ENCODE measurements around the gene ABLIM3. TPM values are rescaled to one million over a fixed set of nuclear protein-coding genes. Genes with fewer than 3 reads are reported as not detected.

Gene ABLIM3
- total and polyA plus RNA-seq, 7 donors, result 18.7 to 54.5 (median 35.0) TPM

DNA sequence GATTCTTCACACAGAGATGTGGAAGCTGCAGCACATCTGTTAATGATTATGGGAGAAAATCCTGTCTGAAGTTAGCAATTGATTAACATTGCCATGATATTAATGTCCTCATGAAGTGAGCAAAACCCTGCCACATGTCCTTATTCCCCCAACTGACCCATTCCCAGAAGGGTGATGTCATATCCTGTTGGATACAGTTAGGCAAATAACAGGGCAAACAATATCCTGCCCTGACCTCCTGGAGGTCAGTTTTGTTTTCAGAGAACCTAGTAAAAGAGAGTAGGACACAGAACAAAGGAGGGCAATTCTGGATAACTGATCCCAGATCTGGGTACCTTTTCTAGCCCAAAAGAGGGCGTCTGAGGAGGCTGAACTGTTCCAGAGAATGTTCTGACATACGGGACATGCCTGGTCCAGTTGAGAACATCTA is 11.0 kb downstream of the ABLIM3 start:
- DNase-seq (no peak), ATAC-seq (no peak)
- Histone ChIP-seq H3K4me1 (peaks cover 69% of the 10 kb centered on the region), H3K36me3 (ENCODE audit: insufficient read depth in 1 of 2, low read depth in 1 of 2) (peaks cover 0 to 4% of the 10 kb centered on the region in 2 donors), H3K9me3 (no peaks in the 10 kb centered on the region), H3K4me3 (no peak overlapping the region), H3K27me3 (ENCODE audit: insufficient read depth in 3 of 3, low read length in 2 of 3) (no peaks in the 10 kb centered on the region), H3K27ac (peak overlapping the region; percentile 97)
- TF ChIP-seq, protein P1, sequence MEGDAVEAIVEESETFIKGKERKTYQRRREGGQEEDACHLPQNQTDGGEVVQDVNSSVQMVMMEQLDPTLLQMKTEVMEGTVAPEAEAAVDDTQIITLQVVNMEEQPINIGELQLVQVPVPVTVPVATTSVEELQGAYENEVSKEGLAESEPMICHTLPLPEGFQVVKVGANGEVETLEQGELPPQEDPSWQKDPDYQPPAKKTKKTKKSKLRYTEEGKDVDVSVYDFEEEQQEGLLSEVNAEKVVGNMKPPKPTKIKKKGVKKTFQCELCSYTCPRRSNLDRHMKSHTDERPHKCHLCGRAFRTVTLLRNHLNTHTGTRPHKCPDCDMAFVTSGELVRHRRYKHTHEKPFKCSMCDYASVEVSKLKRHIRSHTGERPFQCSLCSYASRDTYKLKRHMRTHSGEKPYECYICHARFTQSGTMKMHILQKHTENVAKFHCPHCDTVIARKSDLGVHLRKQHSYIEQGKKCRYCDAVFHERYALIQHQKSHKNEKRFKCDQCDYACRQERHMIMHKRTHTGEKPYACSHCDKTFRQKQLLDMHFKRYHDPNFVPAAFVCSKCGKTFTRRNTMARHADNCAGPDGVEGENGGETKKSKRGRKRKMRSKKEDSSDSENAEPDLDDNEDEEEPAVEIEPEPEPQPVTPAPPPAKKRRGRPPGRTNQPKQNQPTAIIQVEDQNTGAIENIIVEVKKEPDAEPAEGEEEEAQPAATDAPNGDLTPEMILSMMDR (IDR thresholded peaks at IDR 0.05), result no peak
- WGBS, 3 donors, result 63 to 78% (median 65%) methylated on average over 2 of the region's 2 CpGs
- intact Hi-C loops (cut with DNase I), result no loop called here

DNA sequence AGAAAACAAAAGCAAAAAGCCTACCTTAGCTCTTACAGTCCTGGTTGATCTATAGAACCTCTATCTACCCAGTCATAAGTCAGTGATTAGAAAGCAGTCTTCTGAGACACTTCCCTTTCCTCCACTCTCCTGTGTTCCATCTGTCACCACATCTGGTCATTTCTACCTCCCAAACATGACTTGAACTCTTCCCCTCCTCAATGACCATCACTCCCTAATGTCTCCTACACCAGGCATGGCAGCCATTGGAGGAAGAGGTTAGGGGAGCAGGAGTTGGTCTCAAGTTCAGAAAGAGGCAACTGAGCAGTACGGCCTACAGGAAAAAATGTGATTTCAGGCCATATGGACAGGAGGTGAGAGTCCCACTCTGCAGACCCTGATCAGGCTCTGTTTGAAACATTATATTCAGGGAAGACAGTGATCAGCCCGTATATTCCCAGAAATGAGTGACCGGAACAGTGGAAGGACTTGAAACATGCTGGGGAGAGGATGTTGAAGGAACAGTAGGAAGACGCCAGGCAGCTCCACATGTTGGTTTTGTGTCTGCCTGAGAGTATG is 12.0 kb downstream of the ABLIM3 start:
- Histone ChIP-seq H3K27ac (peak overlapping the region; percentile 97), H3K4me3 (no peak overlapping the region), H3K9me3 (no peaks in the 10 kb centered on the region), H3K27me3 (ENCODE audit: insufficient read depth in 3 of 3, low read length in 2 of 3) (no peaks in the 10 kb centered on the region), H3K4me1 (peaks cover 73% of the 10 kb centered on the region), H3K36me3 (ENCODE audit: insufficient read depth in 1 of 2, low read depth in 1 of 2) (peaks cover 0 to 4% of the 10 kb centered on the region in 2 donors)
- intact Hi-C loops (cut with DNase I), result no loop called here
- WGBS, 3 donors, result 77 to 86% (median 79%) methylated on average over 4 of the region's 4 CpGs
- DNase-seq (no peak), ATAC-seq (no peak)
- TF ChIP-seq, protein P1 (IDR thresholded peaks at IDR 0.05), result no peak

DNA sequence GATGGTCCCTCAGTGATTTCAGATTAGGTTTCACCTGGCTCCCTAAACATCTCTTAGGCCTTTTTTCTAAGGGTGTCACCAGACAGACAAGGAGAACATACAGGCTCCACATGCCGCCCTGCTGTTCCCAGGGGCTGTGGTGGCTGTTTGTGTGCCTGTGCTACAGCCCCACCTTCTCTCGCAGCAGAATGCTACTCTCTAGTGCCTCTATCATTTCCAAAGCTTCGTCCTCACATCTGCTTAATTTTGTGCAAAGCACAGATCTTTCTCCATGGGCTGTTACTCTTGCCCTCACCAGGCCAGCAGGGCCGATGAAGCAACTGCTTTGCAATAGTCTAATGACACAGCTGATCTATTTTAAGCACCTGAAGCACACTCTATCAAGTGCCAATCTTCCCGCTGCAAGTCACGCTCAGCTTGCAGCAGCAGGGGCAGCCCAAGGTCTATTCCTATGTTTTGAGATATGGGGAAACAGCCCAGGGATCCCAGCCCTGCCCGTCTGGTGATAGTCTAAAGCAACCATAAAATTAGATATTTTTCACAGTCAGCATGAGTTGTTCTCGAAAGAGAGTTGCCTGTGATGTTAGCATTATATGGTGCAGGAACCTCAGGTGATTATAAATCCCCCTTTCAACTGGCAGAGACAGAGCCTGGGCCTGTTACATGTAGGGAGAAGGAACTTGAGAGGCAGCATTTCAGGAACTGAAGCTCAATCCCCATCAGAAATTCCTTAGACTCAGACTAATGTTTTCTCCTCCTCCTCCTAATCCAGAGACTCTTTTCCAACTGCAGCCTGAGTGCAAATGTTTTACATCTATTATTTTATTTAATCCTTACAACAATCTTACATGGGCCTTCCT is 12.7 kb downstream of the ABLIM3 start:
- peak; percentile 71 to 89 for DNase-seq
- peaks cover 0 to 4% of the 10 kb centered on the region in 2 donors for H3K36me3 ChIP-seq (ENCODE audit: insufficient read depth in 1 of 2, low read depth in 1 of 2)
- ATAC-seq, result peak; percentile 96 to 97 (median 96)
- intact Hi-C loops (cut with DNase I), result no loop called here
- no peaks in the 10 kb centered on the region for H3K27me3 ChIP-seq (ENCODE audit: insufficient read depth in 3 of 3, low read length in 2 of 3)
- H3K27ac ChIP-seq, result peak overlapping the region; percentile 97
- WGBS, 3 donors, result 18 to 27% (median 22%) methylated on average over 8 of the region's 8 CpGs
- no peak overlapping the region for H3K4me3 ChIP-seq
- H3K4me1 ChIP-seq, result peaks cover 79% of the 10 kb centered on the region
- TF ChIP-seq, protein P1 (IDR thresholded peaks at IDR 0.05), result no peak
- H3K9me3 ChIP-seq, result no peaks in the 10 kb centered on the region

DNA sequence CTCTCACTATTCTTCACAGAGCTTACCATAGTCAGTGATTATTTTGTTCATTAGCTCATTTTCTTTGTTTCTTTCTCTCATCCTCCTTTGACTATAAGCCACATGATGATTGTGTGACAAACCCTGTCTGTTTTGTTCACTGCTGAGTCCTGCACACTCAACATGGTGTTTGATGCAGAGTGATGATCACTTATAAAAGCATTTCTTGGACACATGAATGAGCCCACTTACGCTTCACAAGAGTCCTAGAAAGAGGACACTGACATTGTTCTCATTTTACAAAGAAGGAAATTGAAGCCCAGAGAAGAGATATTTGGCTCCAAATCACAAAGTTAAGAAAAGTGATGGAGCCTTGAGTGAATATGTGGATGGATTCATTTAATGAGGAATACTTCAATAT is 13.4 kb downstream of the ABLIM3 start:
- DNase-seq (no peak), ATAC-seq (peak in 1 of 4 donors; percentile 18)
- Histone ChIP-seq H3K9me3 (no peaks in the 10 kb centered on the region), H3K27me3 (ENCODE audit: insufficient read depth in 3 of 3, low read length in 2 of 3) (no peaks in the 10 kb centered on the region), H3K4me1 (peaks cover 78% of the 10 kb centered on the region), H3K36me3 (ENCODE audit: insufficient read depth in 1 of 2, low read depth in 1 of 2) (peaks cover 0 to 4% of the 10 kb centered on the region in 2 donors), H3K27ac (peak overlapping the region; percentile 97), H3K4me3 (no peak overlapping the region)
- TF ChIP-seq, protein P1 (IDR thresholded peaks at IDR 0.05), result no peak
- intact Hi-C loops (cut with DNase I), result no loop called here
- WGBS, 3 donors, result 43 to 66% (median 44%) methylated on average over 1 of the region's 1 CpG
